ENCODE data around the gene PCDHGB2. TPM values are rescaled to one million over a fixed set of nuclear protein-coding genes. Genes with fewer than 3 reads are reported as not detected.

Gene PCDHGB2
- total RNA-seq, 4 donors from 2014 or later, result 2.1 to 5.3 (median 3.8) TPM

DNA sequence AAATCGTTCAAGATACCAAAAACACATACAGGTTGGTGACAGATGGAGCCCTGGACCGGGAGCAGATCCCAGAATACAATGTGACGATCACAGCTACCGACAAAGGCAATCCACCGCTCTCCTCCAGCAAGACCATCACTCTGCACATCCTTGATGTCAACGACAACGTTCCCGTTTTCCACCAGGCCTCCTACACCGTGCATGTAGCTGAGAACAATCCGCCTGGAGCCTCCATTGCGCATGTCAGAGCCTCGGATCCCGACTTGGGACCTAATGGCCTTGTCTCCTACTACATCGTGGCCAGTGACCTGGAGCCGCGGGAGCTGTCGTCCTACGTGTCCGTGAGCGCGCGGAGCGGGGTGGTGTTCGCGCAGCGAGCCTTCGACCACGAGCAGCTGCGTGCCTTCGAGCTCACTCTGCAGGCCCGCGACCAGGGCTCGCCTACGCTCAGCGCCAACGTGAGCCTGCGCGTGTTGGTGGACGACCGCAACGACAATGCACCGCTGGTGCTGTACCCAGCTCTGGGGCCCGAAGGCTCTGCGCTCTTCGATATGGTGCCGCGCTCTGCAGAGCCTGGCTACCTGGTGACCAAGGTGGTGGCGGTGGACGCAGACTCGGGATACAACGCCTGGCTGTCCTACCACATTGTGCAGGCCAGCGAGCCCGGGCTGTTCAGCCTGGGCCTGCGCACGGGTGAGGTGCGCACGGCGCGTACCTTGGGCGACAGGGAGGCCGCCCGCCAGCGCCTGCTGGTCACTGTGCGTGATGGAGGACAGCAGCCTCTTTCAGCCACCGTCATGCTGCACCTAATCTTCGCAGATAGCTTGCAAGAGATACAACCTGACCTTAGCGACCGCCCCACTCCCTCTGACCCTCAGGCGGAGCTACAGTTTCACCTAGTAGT is 12.0 kb downstream of the PCDHGB2 start:
- TF ChIP-seq, protein P1, sequence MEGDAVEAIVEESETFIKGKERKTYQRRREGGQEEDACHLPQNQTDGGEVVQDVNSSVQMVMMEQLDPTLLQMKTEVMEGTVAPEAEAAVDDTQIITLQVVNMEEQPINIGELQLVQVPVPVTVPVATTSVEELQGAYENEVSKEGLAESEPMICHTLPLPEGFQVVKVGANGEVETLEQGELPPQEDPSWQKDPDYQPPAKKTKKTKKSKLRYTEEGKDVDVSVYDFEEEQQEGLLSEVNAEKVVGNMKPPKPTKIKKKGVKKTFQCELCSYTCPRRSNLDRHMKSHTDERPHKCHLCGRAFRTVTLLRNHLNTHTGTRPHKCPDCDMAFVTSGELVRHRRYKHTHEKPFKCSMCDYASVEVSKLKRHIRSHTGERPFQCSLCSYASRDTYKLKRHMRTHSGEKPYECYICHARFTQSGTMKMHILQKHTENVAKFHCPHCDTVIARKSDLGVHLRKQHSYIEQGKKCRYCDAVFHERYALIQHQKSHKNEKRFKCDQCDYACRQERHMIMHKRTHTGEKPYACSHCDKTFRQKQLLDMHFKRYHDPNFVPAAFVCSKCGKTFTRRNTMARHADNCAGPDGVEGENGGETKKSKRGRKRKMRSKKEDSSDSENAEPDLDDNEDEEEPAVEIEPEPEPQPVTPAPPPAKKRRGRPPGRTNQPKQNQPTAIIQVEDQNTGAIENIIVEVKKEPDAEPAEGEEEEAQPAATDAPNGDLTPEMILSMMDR (IDR thresholded peaks at IDR 0.05; ENCODE audit: low read depth), result no peak

DNA sequence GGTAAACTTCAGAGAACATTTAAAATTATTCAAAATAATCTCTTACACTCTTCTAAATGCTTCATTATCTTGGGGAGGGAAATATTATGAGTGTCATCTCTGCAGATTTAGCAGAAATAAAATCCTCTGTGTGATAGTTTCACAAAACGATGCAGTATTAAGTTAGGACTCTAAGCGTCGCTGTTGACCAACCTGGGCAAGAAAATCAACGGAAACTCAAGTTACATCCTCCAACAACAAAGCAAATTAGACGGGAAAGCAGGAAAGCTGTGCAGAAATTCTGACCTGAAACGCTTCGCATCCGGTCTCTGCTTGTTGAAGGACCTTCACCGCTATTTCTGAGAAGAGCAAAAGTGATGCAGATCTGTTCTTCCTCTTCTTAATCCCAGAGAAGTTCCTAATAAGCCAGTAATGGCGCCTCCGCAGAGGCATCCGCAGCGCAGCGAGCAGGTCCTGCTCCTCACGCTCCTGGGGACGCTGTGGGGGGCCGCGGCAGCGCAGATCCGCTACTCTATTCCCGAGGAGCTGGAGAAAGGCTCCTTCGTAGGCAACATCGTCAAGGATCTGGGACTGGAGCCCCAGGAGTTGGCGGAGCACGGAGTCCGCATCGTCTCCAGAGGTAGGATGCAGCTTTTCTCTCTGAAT is 14.0 kb downstream of the PCDHGB2 start, which contains the start of gene PCDHGA6:
Gene PCDHGA6, plus strand, starts transcription at position 219 of the 645 bp plus-strand sequence. Its CDS starts 193 bp downstream, at position 412.
- TF ChIP-seq, protein P1 (IDR thresholded peaks at IDR 0.05; ENCODE audit: low read depth), result no peak

DNA sequence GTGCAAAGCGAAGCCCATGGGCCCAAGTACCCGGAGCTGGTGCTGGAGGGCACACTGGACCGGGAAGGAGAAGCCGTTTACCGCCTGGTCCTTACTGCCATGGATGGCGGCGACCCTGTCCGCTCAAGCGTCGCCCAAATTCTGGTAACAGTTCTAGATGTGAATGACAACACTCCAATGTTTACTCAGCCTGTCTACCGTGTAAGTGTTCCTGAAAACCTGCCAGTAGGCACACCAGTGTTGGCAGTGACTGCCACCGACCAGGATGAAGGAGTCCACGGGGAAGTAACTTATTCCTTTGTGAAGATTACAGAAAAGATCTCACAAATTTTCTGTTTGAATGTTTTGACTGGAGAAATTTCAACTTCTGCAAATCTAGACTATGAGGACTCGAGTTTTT is 14.8 kb downstream of the PCDHGB2 start:
- TF ChIP-seq, protein P1 (IDR thresholded peaks at IDR 0.05; ENCODE audit: low read depth), result no peak

DNA sequence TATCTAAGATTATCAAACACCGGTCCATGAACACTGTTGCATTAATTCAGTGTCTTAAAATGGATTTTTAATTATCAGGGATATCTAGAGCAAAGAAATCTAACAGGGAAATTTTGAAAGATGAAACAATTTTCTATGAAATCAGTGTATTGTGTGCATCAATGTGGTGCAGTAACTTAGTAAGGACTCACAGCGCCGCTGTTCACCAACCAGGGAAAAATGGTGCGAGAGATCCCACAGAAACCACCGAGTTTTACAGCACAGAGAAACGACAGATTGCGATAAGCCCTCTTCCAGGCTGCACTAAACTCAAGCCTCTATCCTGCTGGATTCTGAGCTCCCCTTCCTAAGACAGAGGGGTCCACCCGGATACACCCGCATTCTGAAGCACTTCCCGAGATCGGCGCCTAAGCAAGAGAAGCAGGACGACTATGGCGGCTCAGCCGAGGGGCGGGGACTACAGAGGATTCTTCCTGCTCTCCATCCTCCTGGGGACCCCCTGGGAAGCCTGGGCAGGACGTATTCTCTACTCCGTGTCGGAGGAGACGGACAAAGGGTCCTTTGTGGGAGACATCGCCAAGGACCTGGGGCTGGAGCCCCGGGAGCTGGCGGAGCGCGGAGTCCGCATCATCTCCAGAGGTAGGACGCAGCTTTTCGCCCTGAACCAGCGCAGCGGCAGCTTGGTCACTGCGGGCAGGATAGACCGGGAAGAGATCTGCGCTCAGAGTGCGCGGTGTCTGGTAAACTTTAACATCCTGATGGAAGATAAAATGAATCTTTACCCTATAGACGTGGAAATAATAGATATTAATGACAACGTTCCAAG is 22.9 kb downstream of the PCDHGB2 start, which contains the start of gene PCDHGA7:
Gene PCDHGA7, plus strand, starts transcription at position 274 of the 826 bp plus-strand sequence. Its CDS starts 158 bp downstream, at position 432.
- TF ChIP-seq, protein P1 (IDR thresholded peaks at IDR 0.05; ENCODE audit: low read depth), result no peak

DNA sequence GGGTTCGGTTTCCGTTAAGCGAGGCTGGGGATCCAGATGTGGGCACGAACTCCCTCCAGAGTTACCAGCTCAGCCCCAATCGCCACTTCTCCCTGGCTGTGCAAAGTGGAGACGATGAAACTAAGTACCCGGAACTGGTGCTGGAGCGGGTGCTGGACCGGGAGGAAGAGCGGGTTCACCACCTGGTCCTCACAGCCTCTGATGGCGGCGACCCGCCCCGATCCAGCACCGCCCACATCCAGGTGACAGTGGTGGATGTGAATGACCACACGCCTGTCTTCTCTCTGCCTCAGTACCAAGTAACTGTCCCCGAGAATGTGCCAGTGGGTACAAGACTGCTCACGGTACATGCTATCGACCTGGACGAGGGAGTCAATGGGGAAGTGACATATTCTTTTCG is 23.6 kb downstream of the PCDHGB2 start:
- TF ChIP-seq, protein P1 (IDR thresholded peaks at IDR 0.05; ENCODE audit: low read depth), result no peak

DNA sequence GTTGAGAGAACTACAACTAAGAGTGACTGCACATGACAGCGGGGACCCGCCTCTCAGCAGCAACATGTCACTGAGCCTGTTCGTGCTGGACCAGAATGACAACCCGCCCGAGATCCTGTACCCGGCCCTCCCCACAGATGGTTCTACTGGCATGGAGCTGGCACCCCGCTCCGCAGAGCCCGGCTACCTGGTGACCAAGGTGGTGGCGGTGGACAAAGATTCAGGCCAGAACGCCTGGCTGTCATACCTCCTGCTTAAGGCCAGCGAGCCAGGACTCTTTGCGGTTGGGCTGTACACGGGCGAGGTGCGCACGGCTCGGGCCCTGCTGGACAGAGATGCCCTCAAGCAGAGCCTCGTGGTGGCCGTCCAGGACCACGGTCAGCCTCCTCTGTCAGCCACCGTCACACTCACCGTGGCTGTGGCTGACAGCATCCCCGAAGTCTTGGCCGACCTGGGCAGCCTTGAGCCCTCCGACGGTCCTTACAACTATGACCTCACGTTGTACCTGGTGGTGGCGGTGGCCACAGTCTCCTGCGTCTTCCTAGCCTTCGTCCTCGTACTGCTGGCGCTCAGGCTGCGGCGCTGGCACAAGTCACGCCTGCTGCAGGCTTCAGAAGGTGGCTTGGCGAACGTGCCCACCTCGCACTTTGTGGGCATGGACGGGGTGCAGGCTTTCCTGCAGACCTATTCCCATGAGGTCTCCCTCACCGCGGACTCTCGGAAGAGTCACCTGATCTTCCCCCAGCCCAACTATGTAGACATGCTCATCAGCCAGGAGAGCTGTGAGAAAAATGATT is 24.9 kb downstream of the PCDHGB2 start:
- TF ChIP-seq, protein P1 (IDR thresholded peaks at IDR 0.05; ENCODE audit: low read depth), result no peak

Measured in subcutaneous adipose tissue (tissue), 4 donors.